Glutamatergic neuron (in vitro differentiated cells): ENCODE measurements around the gene HELZ2. TPM values are rescaled to one million over a fixed set of nuclear protein-coding genes. Genes with fewer than 3 reads are reported as not detected.

Experiments used
- DNase-seq: peaks from one replicate; pipeline ENCODE4 v3.0.0; 2022
- H3K27ac Mint-ChIP-seq: one replicate; pipeline ENCODE4 v1.8.0; 2020; ENCODE audit warnings: mild to moderate bottlenecking, mixed read lengths, inconsistent platforms; ENCODE audit not compliant: unreplicated experiment
- H3K27me3 Mint-ChIP-seq: one replicate; pipeline ENCODE4 v1.8.0; 2020; ENCODE audit warnings: mild to moderate bottlenecking, moderate library complexity, mixed read lengths, inconsistent platforms; ENCODE audit not compliant: unreplicated experiment
- H3K36me3 Mint-ChIP-seq: one replicate; pipeline ENCODE4 v1.8.0; 2020; ENCODE audit warnings: mild to moderate bottlenecking, mixed read lengths, inconsistent platforms; ENCODE audit not compliant: unreplicated experiment
- H3K4me1 Mint-ChIP-seq: one replicate; pipeline ENCODE4 v1.8.0; 2020; ENCODE audit warnings: mild to moderate bottlenecking, low read depth, mixed read lengths, inconsistent platforms; ENCODE audit not compliant: unreplicated experiment
- H3K4me3 Mint-ChIP-seq: one replicate; pipeline ENCODE4 v1.8.0; 2020; ENCODE audit warnings: mild to moderate bottlenecking, mixed read lengths, inconsistent platforms; ENCODE audit not compliant: unreplicated experiment
- H3K9me3 Mint-ChIP-seq: one replicate; pipeline ENCODE4 v1.8.0; 2020; ENCODE audit warnings: mild to moderate bottlenecking, moderate library complexity, mixed read lengths, inconsistent platforms; ENCODE audit not compliant: unreplicated experiment
- CTCF ChIP-seq: fragments of 200-600 bp; sonication (generic); IDR thresholded peaks from one replicate; pipeline ENCODE4 v1.5.0; 2021; ENCODE audit not compliant: partially characterized antibody, unreplicated experiment
- total RNA-seq: library from RNA; stranded (reverse); fragmentation: NEBNext Ultra II Directional; extraction: Animal tissue kit (Norgen Biotek cat#: 25700); gene quantifications from one replicate; pipeline ENCODE4 v1.2.1, GENCODE V29; 2021; ENCODE audit not compliant: unreplicated experiment

The HELZ2 gene
- total RNA-seq, 1 donor from 2014 or later = 87.7 TPM

- peak overlapping the region; percentile 33 for H3K27ac Mint-ChIP-seq
- H3K27me3 Mint-ChIP-seq = no peaks in the 10 kb centered on the region
- H3K9me3 Mint-ChIP-seq = peaks cover 2% of the 10 kb centered on the region
- TF ChIP-seq CTCF = no peak
- peak; percentile 73 for DNase-seq
- H3K4me3 Mint-ChIP-seq = peak overlapping the region; percentile 64
- H3K36me3 Mint-ChIP-seq = no peaks in the 10 kb centered on the region
- H3K4me1 Mint-ChIP-seq = peaks cover 2% of the 10 kb centered on the region
Measured at GRCh38 chr20:63551068-63551467, 23.0 kb downstream of the HELZ2 start.

- no peak overlapping the region for H3K4me3 Mint-ChIP-seq
- H3K9me3 Mint-ChIP-seq = peaks cover 2% of the 10 kb centered on the region
- DNase-seq = no peak
- no peak for TF ChIP-seq CTCF
- no peaks in the 10 kb centered on the region for H3K27me3 Mint-ChIP-seq
- H3K4me1 Mint-ChIP-seq = peaks cover 2% of the 10 kb centered on the region
- no peaks in the 10 kb centered on the region for H3K36me3 Mint-ChIP-seq
- no peak overlapping the region for H3K27ac Mint-ChIP-seq
Measured at GRCh38 chr20:63549679-63550282, 24.3 kb downstream of the HELZ2 start.

GRCh38 chr20:63549019-63549418 is 25.0 kb downstream of the HELZ2 start:
- H3K4me3 Mint-ChIP-seq = no peak overlapping the region
- H3K27me3 Mint-ChIP-seq = no peaks in the 10 kb centered on the region
- H3K36me3 Mint-ChIP-seq = no peaks in the 10 kb centered on the region
- no peak overlapping the region for H3K27ac Mint-ChIP-seq
- no peak for TF ChIP-seq CTCF
- peaks cover 2% of the 10 kb centered on the region for H3K4me1 Mint-ChIP-seq
- peaks cover 4% of the 10 kb centered on the region for H3K9me3 Mint-ChIP-seq
- no peak for DNase-seq

GRCh38 chr20:63548542-63548941 is 25.5 kb downstream of the HELZ2 start:
- Mint-ChIP-seq H3K36me3 (peaks cover 4% of the 10 kb centered on the region), H3K4me3 (no peak overlapping the region), H3K27ac (no peak overlapping the region), H3K4me1 (peaks cover 5% of the 10 kb centered on the region), H3K27me3 (peaks cover 4% of the 10 kb centered on the region), H3K9me3 (peaks cover 7% of the 10 kb centered on the region)
- no peak for DNase-seq
- TF ChIP-seq CTCF = no peak

- H3K27ac Mint-ChIP-seq = no peak within 1 kb of the TSS
- DNase-seq = no peak
- peaks cover 5% of the 10 kb centered on the region for H3K36me3 Mint-ChIP-seq
- peaks cover 4% of the 10 kb centered on the region for H3K27me3 Mint-ChIP-seq
- peaks cover 6% of the 10 kb centered on the region for H3K4me1 Mint-ChIP-seq
- peaks cover 9% of the 10 kb centered on the region for H3K9me3 Mint-ChIP-seq
- H3K4me3 Mint-ChIP-seq = no peak within 1 kb of the TSS
- TF ChIP-seq CTCF = no peak
Measured at GRCh38 chr20:63547725-63548480, 26.1 kb downstream of the HELZ2 start, which contains the start of gene SRMS. Gene SRMS (minus strand): TSS chr20:63547749. CDS start chr20:63547463, 286 bp downstream.
